Glomerular visceral epithelial cell (primary cell): ENCODE results near the gene SLC17A4.

Experiments
- DNase-seq: peaks from one replicate; pipeline ENCODE4 v3.0.0-alpha.2; 2016; ENCODE audit errors: extremely low spot score

SLC17A4 gene

DNA sequence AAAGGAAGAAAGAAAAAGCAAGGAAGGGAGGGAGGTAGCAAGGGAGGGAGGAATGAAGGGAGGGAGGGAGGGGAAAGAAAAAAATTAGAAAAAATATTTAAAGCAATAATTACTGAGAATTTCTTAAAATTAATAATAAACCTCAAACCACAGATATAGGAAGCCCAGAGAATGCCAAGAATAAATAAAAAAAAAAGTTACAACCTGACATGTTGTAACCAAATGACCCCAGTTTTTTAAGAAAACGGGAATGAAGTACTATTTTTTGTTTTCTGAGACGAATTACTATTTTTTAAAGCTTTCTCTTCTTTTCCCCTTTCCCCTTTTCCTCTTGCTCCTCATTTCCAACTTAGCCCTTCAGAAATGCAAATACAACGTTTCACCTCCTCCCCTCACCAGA is 60.7 kb downstream of the SLC17A4 start:
- DNase-seq, result no peak

DNA sequence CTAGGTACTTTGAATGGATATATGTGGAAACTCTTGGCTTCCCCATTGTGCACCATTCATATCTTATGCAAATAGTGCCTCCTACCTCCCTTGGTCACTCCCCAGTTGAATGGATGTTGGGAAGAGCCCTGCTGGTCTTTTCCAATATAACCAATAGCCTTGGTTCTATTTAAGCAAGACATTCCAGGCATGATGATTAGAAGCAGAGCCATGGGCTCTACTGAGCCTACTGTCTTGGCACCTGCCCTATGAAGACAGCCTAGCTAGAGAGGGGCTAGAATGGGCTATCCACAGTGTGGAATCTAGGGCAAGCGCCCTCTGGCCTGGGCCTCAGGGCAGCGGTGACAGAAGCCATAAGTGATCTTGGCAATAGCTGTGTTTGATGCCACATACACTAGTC is 61.7 kb downstream of the SLC17A4 start:
- DNase-seq, result no peak

DNA sequence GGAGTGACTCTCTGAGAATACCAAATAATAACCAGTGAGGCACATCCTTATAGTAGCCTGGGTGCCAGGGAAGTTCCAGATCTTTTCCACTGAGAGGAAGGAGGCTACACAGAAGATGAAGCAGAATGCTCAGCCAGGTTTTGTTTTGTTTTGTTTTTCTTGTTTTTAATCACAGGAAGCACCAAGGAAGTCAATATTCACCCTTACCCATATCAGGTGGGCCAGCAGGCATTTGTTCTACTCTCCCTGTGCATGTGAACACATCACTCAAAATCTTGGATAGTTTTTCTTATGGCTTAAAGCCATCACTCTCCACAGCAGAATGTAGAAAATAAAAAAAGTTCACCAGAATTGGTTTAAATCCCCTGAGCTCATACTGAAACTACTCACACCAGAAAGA is 66.8 kb downstream of the SLC17A4 start:
- no peak for DNase-seq

DNA sequence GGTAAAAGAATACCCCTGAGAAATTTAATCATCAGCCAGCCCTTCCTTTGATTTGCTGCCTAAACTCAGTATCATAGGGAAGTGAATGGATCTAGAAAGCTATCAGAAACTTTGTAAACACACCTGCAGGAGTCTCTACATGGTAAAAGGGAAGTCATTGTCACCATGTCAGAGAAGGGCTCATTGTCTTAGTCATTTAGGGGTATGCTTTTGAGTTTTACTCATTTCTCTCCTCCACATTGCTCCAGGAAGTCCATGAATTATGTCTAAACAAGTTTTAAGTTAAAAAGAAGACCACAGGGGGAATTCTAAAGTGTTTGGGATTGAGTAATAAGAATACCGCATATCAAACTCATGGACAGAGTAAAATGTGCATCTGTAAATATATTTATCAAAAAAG is 74.8 kb downstream of the SLC17A4 start:
- no peak for DNase-seq

DNA sequence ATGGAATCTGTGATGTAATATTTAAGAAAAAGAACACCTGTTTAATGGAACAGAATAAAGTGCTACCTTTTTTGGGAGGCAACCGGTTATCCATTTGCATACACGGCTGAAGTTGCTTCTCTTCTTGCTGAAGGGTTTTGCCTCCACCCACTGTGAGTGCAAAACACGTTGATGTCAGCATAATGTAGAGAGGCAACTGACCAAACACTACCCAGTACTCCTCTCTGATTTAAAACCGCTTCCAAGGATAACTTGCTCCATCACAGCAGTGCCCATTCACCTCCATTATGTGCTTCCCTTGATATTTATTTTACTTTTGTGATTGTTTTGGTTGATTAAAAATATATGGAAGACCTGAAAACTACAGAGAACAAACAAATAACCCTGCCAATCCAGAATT is 75.9 kb downstream of the SLC17A4 start:
- DNase-seq, result no peak
